DMS153 treated with DMSO at 0.1 percent for 48 hours (cell line): Measurements from ENCODE around the gene CHERP.
A peak's percentile ranks its signal among the peaks of the same experiment; 100 is the strongest.

Experiments
- DNase-seq: peaks from one replicate; lab custom pipeline; 2025; ENCODE audit not compliant: unreplicated experiment; lab: John Stamatoyannopoulos, UW

The CHERP gene

GRCh38 chr19:16542045-16542909, at the start of gene CHERP:
TSS of gene CHERP (minus strand) at chr19:16542437. CDS start at chr19:16542378, 59 bp downstream.
- DNase-seq: peak; percentile 93

GRCh38 chr19:16590876-16591802, 48.9 kb upstream of the CHERP start:
- DNase-seq: no peak

GRCh38 chr19:16589917-16590316, 47.7 kb upstream of the CHERP start:
- DNase-seq: no peak

- no peak for DNase-seq
Measured at GRCh38 chr19:16588824-16589577, 46.8 kb upstream of the CHERP start.

- no peak for DNase-seq
Measured at GRCh38 chr19:16587833-16588823, 45.9 kb upstream of the CHERP start.

GRCh38 chr19:16586991-16587832, 45.0 kb upstream of the CHERP start:
- DNase-seq: no peak

GRCh38 chr19:16586477-16586871, 44.2 kb upstream of the CHERP start:
- DNase-seq: no peak

- no peak for DNase-seq
Measured at GRCh38 chr19:16585808-16586476, 43.7 kb upstream of the CHERP start.

GRCh38 chr19:16585094-16585801, 43.0 kb upstream of the CHERP start:
- DNase-seq: no peak

- peak; percentile 49 for DNase-seq
Measured at GRCh38 chr19:16584248-16585093, 42.2 kb upstream of the CHERP start.

- DNase-seq: no peak
Measured at GRCh38 chr19:16582486-16583261, 40.4 kb upstream of the CHERP start.

GRCh38 chr19:16581971-16582343, 39.7 kb upstream of the CHERP start:
- no peak for DNase-seq

GRCh38 chr19:16581145-16581970, 39.1 kb upstream of the CHERP start:
- DNase-seq: no peak

- DNase-seq: no peak
Measured at GRCh38 chr19:16579381-16579780, 37.1 kb upstream of the CHERP start.

- DNase-seq: no peak
Measured at GRCh38 chr19:16577531-16577985, 35.3 kb upstream of the CHERP start.
